Coronary artery (tissue), 2 donors: ENCODE data around the gene NKAIN2.
"Not testable (repeated sequence)": the region's sequence is repeated elsewhere in the genome, so short reads cannot be mapped to it uniquely, and the experiment has no call there.

Experiments
- DNase-seq: peaks from one replicate; pipeline ENCODE4 v3.0.0-alpha.2; 2017; ENCODE audit warnings: low spot score
- H3K27ac ChIP-seq, 2 donors: fragments of 200-600 bp; sonication (generic); one replicate each; pipeline ENCODE4 v1.5.1; 2016 to 2019
- H3K4me3 ChIP-seq: fragments of 200-600 bp; sonication (generic); 2 replicates; pipeline ENCODE4 v1.5.1; 2016; ENCODE audit warnings: mild to moderate bottlenecking, moderate library complexity
- CTCF ChIP-seq: fragments of 200-600 bp; sonication (generic); IDR thresholded peaks from one replicate; pipeline ENCODE4 v1.5.1; 2019; ENCODE audit warnings: antibody characterized with exemption

Gene NKAIN2

GRCh38 chr6:124683507-124683906, 879.8 kb downstream of the NKAIN2 start:
- no peak overlapping the region for H3K27ac ChIP-seq
- H3K4me3 ChIP-seq = no peak overlapping the region
- DNase-seq = no peak
- no peak for TF ChIP-seq CTCF

DNA sequence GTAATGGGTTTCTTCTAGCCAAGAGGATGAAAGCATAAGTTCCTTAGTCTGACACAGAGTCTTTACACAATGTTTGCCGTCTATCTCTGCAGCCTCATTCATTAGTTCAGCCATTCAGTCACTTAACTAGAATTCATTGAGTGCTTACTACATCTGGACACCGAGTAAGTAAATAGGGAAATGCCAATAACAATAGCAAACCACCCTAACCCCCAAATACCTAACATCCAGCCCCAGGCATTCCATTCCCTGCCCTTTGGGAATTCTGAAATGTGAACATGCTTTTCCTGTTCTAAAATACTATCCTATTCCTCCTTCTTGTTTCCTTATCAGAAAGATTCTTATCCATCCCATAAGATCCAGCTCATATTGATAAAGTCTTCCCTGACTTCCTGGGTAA, 881.0 kb downstream of the NKAIN2 start:
- Histone ChIP-seq H3K4me3 (no peak overlapping the region), H3K27ac (no peak overlapping the region)
- no peak for TF ChIP-seq CTCF
- no peak for DNase-seq

DNA sequence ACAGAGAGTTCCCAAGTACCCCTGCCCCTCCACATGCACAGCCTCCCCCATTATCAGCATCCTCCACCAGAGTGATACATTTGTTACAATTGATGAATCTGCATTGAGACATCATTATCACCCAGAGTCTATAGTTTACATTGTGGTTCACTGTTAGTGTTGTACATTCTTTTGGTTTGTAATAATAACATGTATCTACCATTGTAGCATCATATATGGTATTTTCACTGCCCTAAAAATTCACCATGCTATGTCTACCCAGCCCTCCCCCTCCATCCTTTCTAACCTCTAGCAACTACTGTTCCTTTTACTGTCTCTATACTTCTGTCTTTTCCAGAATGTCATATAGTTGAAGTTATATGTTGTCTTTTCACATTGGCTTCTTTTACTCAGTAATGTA, 884.7 kb downstream of the NKAIN2 start:
- no peak for TF ChIP-seq CTCF
- Histone ChIP-seq H3K27ac (no peak overlapping the region), H3K4me3 (no peak overlapping the region)
- no peak for DNase-seq

DNA sequence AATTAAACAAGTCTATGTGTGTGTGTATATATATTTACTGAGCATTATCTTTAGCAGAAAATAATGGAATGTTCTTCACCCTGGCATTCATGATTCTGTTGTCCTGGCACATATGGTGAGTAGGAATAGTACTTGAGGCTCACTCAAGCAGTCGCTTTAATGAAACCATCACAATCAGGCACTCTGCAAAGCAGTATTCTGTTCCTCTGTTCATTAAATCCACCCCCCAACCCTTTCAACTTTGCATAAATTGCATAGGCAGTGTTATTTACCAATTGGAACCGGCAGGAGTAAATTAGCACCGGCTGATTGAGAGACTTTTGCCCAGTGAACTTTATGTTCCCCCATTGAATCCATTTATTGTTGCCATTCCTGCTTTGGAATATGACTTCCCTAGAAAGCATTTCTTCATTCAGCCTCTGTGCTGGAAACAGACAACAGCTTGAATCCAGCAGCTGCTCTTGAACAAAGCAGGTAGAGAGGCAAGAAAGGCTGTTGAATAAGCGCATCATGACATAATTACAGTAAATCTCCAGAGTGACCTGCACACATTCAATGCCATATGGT, 890.6 kb downstream of the NKAIN2 start:
- DNase-seq = no peak
- Histone ChIP-seq H3K27ac (no peak overlapping the region), H3K4me3 (no peak overlapping the region)
- TF ChIP-seq CTCF = no peak

DNA sequence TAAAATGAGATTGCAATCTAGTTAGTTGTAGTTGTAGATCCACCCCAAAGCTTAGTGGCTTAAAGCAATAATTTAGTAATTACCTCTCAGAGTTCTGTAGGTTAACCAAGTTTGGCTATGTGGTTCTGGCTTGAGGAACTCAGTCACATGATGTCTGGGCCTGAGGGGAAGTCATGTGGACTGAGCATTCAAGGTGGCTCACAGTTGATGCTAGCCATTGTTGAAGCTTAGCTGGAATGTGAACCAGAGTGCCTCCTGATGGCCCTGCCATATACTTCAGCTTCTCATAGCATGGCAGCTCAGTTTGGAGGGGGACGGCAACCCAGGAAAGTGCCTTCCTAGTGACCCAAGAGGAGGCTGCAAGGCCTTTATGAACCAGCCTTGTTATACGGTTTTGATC, 895.4 kb downstream of the NKAIN2 start:
- no peak overlapping the region for H3K27ac ChIP-seq
- H3K4me3 ChIP-seq = no peak overlapping the region
- no peak for TF ChIP-seq CTCF
- no peak for DNase-seq

GRCh38 chr6:124703541-124703940, 899.9 kb downstream of the NKAIN2 start:
- Histone ChIP-seq H3K4me3 (no peak overlapping the region), H3K27ac (no peak overlapping the region)
- DNase-seq = no peak
- TF ChIP-seq CTCF = no peak

DNA sequence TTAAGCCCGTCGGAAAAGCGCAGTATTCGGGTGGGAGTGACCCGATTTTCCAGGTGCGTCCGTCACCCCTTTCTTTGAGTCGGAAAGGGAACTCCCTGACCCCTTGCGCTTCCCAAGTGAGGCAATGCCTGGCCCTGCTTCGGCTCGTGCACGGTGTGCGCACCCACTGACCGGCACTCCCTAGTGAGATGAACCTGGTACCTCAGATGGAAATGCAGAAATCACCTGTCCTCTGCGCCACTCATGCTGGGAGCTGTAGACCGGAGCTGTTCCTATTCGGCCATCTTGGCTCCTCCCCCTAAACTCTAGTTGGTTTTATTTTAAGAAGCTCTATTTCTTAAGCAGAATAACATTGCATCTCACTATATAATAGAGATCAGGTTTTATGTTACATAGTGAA, 908.9 kb downstream of the NKAIN2 start:
- not testable (repeated sequence) for DNase-seq, H3K4me3 ChIP-seq, H3K27ac ChIP-seq

DNA sequence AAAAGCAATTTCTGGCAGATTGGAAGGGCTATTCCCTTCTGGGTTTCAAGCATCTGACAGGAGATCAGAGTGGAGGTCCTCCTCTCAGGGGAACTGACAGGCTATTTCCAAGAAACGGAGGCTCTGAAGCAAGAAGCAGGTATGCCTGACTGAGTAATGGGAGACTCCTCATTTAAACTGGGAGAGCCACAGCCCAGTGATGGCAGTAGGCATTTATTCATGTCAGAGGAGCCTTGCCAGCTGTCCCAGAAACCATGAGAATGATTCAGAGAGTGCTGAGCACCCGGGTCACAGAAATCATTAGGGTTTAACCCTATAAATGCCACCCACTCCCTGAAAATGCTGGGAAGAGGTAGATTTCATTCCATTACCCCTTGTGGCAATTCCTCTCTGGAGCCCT, 911.1 kb downstream of the NKAIN2 start:
- no peak for TF ChIP-seq CTCF
- Histone ChIP-seq H3K4me3 (no peak overlapping the region), H3K27ac (no peak overlapping the region)
- DNase-seq = no peak
